A549 (cell line): Measurements from ENCODE around the gene CNKSR1. TPM values are rescaled to one million over a fixed set of nuclear protein-coding genes. Genes with fewer than 3 reads are reported as not detected.

Source experiments
- ATAC-seq, 2 experiments: fragments of 200-7000 bp in 1 of 2; fragments of >200 bp in 1 of 2; cut with Nextera tagmentation in 1 of 2; cut with Tn5 transposase in 1 of 2; 3 replicates each; pipeline versions ENCODE4 v1.8.0 to v1.9.1; 2018 to 2020; ENCODE audit warnings: mild to moderate bottlenecking in 1 of 2, moderate library complexity in 1 of 2
- CTCF ChIA-PET: fragments of 300-600 bp; sonication (Branson Sonifier 250); formaldehyde crosslinking; extraction: SDS; loops from one replicate; lab custom pipeline; 2021; ENCODE audit warnings: antibody characterized with exemption, inconsistent platforms; lab: Yijun Ruan, JAX
- POLR2A ChIA-PET: fragments of 350-600 bp; formaldehyde crosslinking; extraction: SDS; loops from one replicate; lab custom pipeline; 2021; ENCODE audit warnings: antibody characterized with exemption, inconsistent platforms; lab: Yijun Ruan, JAX
- DNase-seq, 2 experiments: peaks; one replicate each; pipeline versions ENCODE4 v3.0.0 to v3.0.0-alpha.2; 2011 to 2016; ENCODE audit warnings: low read depth in 1 of 2, low spot score in 1 of 2
- FAIRE-seq: peaks from 2 replicates; lab custom pipeline; 2011; peaks lifted over from hg19 to GRCh38; lab: Jason Lieb, UNC
- H3K27ac ChIP-seq, 2 experiments: fragments of >200 bp; sonication (Bioruptor Twin); formaldehyde crosslinking; 3 replicates each; pipeline ENCODE4 v1.5.1; 2016 to 2017
- H3K4me1 ChIP-seq: fragments of >200 bp; sonication (Bioruptor Twin); formaldehyde crosslinking; 3 replicates; pipeline ENCODE4 v1.6.1; 2016
- H3K4me2 ChIP-seq: fragments of >200 bp; sonication (Bioruptor Twin); formaldehyde crosslinking; 3 replicates; pipeline ENCODE4 v1.6.1; 2016
- H3K4me3 ChIP-seq: fragments of >200 bp; sonication (Bioruptor Twin); formaldehyde crosslinking; 3 replicates; pipeline ENCODE4 v1.5.1; 2016
- H3K9me3 ChIP-seq: fragments of >200 bp; sonication (Bioruptor Twin); formaldehyde crosslinking; 3 replicates; pipeline ENCODE4 v1.6.1; 2016
- CBX8 ChIP-seq: fragments of 200-600 bp; sonication (generic); IDR thresholded peaks from 2 replicates; pipeline ENCODE4 v1.6.1; 2016
- CHD2 ChIP-seq: fragments of 150-350 bp; IDR thresholded peaks from 2 replicates; pipeline ENCODE4 v1.6.1; 2014; ENCODE audit warnings: low read length; ENCODE audit not compliant: partially characterized antibody
- CHD4 ChIP-seq: fragments of 200-600 bp; sonication (generic); IDR thresholded peaks from 2 replicates; pipeline ENCODE4 v1.6.1; 2016; ENCODE audit warnings: antibody characterized with exemption, mild to moderate bottlenecking, borderline replicate concordance
- EP300 ChIP-seq, 2 experiments: fragments of >200 bp; sonication (Bioruptor Twin); formaldehyde crosslinking; IDR thresholded peaks; 2 replicates in 1 of 2; 3 replicates in 1 of 2; pipeline ENCODE4 v1.6.1; 2016 to 2017
- HOXA7 ChIP-seq: fragments of 250-450 bp; sonication (Bioruptor Pico); IDR thresholded peaks from 2 replicates; pipeline ENCODE4 v1.5.0; 2020; ENCODE audit warnings: mild to moderate bottlenecking, moderate library complexity
- JUN ChIP-seq, 2 experiments: fragments of >200 bp; sonication (Bioruptor Twin); formaldehyde crosslinking; IDR thresholded peaks; 2 replicates in 1 of 2; 3 replicates in 1 of 2; pipeline ENCODE4 v1.6.1; 2016 to 2017
- MAFK ChIP-seq: fragments of 450-650 bp; IDR thresholded peaks from 2 replicates; pipeline ENCODE4 v1.6.1; 2014; ENCODE audit not compliant: partially characterized antibody
- NFE2L2 ChIP-seq: fragments of 150-350 bp; conservative IDR thresholded peaks from 2 replicates; pipeline ENCODE4 v1.6.1; 2014; ENCODE audit warnings: low read length
- PHF8 ChIP-seq: fragments of 200-600 bp; sonication (generic); IDR thresholded peaks from 2 replicates; pipeline ENCODE4 v1.6.1; 2016; ENCODE audit warnings: low read depth, mild to moderate bottlenecking, antibody characterized with exemption, moderate library complexity, borderline replicate concordance
- RAD21 ChIP-seq, 2 experiments: fragments of >200 bp in 1 of 2; sonication (Bioruptor Twin) in 1 of 2; formaldehyde crosslinking in 1 of 2; IDR thresholded peaks in 1 of 2; conservative IDR thresholded peaks in 1 of 2; 2 replicates in 1 of 2; 3 replicates in 1 of 2; pipeline ENCODE4 v1.6.1; 2012 to 2018; ENCODE audit warnings: inconsistent platforms in 1 of 2
- SREBF2 ChIP-seq: fragments of 450-650 bp; IDR thresholded peaks from 2 replicates; pipeline ENCODE4 v1.6.1; 2014; ENCODE audit warnings: mild to moderate bottlenecking, moderate library complexity
- TFCP2L1 ChIP-seq: fragments of 250-450 bp; sonication (Bioruptor Pico); IDR thresholded peaks from 2 replicates; pipeline ENCODE4 v1.5.0; 2021; ENCODE audit warnings: mild to moderate bottlenecking
- ZC3H11A ChIP-seq: fragments of 450-650 bp; IDR thresholded peaks from 2 replicates; pipeline ENCODE4 v1.6.1; 2014; ENCODE audit warnings: antibody characterized with exemption, mild to moderate bottlenecking
- ZSCAN20 ChIP-seq: fragments of 250-450 bp; sonication (Bioruptor Pico); IDR thresholded peaks from 2 replicates; pipeline ENCODE4 v1.8.0; 2022; ENCODE audit warnings: mild to moderate bottlenecking, moderate library complexity
- WGBS: methylation state at CpG from one replicate; pipeline ENCODE4 v1.1.6; 2017; ENCODE audit errors: missing lambda C conversion rate; 5-methylcytosine and 5-hydroxymethylcytosine counted together
- polyA plus RNA-seq, 4 experiments: library from polyadenylated mRNA; depleted of rRNA in 3 of 4; stranded (reverse); fragments of >200 nt; fragmentation: RNase III in 1 of 4; extraction: RNeasy Plus Mini Kit Qiagen cat#74134 plus additional on column Dnase treatment in 1 of 4; gene quantifications; 2 replicates in 3 of 4; 3 replicates in 1 of 4; pipeline ENCODE4 v1.2.3, GENCODE V29; 2011 to 2017
- TF ChIP-seq, protein P1 (sequence below): IDR thresholded peaks from 2 replicates; pipeline ENCODE4 v1.6.1; 2012
- TF ChIP-seq, protein P2 (sequence below): fragments of >200 bp; sonication (Bioruptor Twin); formaldehyde crosslinking; IDR thresholded peaks from 2 replicates; pipeline ENCODE4 v1.6.1; 2016

The CNKSR1 gene
- polyA plus RNA-seq, 2 of the 4 experiments (the other 2 are of a cell fraction): 0.17 to 0.32 TPM

DNA sequence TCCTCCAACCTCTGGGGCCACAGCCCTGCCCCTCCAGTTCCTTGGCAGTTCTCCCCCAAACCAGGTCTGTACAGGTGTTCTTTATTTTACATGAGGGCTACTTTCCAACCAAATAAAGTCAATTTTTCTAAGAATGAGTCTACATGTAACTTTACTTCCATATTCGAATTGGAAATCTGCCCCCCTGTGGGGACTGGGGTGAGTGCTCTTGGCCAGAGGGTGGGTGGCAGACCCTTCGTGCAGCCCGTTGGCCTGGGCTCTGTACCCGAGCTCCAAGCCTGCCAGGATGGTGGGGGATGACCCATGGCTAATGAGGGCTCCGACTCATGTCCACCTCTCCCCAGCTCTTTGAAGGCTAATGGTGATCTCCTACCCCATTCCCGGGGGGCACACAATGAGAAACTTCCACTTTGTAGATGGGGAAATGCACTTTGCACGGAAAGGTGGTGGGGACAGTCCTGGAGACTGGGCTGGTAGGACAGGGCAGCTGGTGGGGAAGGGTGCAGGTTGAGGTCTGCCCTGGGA, 12.5 kb downstream of the CNKSR1 start:
- ATAC-seq: peak in 1 of 2 experiments; percentile 24; a peak in 1 of 6 replicates
- no peak for FAIRE-seq
- ChIA-PET CTCF (interaction anchor here (0.7 to 3.2 kb wide), 7 partner anchors 8 to 201 kb away, joined by 3 to 15 read pairs (median 4); partner anchors contain the start of genes CEP85 and ZNF593), POLR2A (no interaction called here)
- no peak overlapping the region for H3K4me2 ChIP-seq
- DNase-seq: no peak
- TF ChIP-seq NFE2L2 (no peak), EP300 (IDR thresholded peaks at IDR 0.05) (no peak), CHD2 (no peak), RAD21 (conservative IDR thresholded peaks at IDR 0.05 in 1 of 2, IDR thresholded peaks at IDR 0.05 in 1 of 2) (no peak), SREBF2 (no peak)
- TF ChIP-seq, protein P1, sequence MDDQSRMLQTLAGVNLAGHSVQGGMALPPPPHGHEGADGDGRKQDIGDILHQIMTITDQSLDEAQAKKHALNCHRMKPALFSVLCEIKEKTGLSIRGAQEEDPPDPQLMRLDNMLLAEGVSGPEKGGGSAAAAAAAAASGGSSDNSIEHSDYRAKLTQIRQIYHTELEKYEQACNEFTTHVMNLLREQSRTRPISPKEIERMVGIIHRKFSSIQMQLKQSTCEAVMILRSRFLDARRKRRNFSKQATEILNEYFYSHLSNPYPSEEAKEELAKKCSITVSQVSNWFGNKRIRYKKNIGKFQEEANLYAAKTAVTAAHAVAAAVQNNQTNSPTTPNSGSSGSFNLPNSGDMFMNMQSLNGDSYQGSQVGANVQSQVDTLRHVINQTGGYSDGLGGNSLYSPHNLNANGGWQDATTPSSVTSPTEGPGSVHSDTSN: no peak
- TF ChIP-seq, all 56 proteins: peak for 0
- no peak overlapping the region for H3K4me3 ChIP-seq
- no peaks in the 10 kb centered on the region for H3K9me3 ChIP-seq
- no peak overlapping the region for H3K27ac ChIP-seq
- 75% methylated on average over 6 of the region's 7 CpGs for whole genome bisulfite sequencing
- H3K4me1 ChIP-seq: no peaks in the 10 kb centered on the region

- Histone ChIP-seq H3K9me3 (no peaks in the 10 kb centered on the region), H3K4me2 (no peak within 1 kb of the TSS), H3K4me3 (no peak within 1 kb of the TSS), H3K27ac (no peak within 1 kb of the TSS), H3K4me1 (no peaks in the 10 kb centered on the region)
- WGBS: 55% methylated on average over 12 of the region's 16 CpGs
- POLR2A ChIA-PET: no interaction called here
- CTCF ChIA-PET: interaction anchor here (0.7 to 3.2 kb wide), 7 partner anchors 14 to 201 kb away, joined by 3 to 15 read pairs (median 3); partner anchors contain the start of genes CEP85 and ZNF593
- peak; percentile 62 to 81; a peak in 5 of 6 replicates for ATAC-seq
- DNase-seq: peak; percentile 44 to 57
- no peak for FAIRE-seq
- TF ChIP-seq ZC3H11A (no peak), RAD21 (conservative IDR thresholded peaks at IDR 0.05 in 1 of 2, IDR thresholded peaks at IDR 0.05 in 1 of 2) (peak in 1 of 2 experiments; percentile 31; a peak in 1 of 5 replicates), PHF8 (no peak), JUN (IDR thresholded peaks at IDR 0.05) (no peak)
Measured at GRCh38 chr1:26190373-26190987, 13.2 kb downstream of the CNKSR1 start, which contains the start of gene CATSPER4. TSS of gene CATSPER4 (plus strand) at chr1:26190602. CDS start at chr1:26190628, 26 bp downstream.

DNA sequence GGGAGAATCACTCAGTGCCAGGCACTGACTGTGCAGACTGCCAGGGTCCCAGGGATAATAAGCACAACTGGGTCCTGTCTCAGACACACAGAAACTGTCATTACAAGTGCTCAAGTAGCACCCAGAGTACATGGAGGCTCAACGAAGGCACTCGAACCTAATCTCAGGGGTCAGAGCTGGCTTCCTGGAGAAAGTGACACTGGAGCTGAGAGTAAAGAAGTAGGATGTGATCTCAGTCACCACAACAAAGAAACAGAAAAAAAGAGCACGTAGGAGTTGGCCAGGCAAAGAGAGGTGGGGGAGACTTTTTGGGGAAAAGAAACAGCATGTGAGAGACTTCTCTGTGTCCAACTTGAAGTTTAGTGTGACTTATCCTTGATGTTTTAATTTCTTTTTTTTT, 14.4 kb downstream of the CNKSR1 start:
- POLR2A ChIA-PET: no interaction called here
- TF ChIP-seq HOXA7 (CRISPR knock-in tag): no peak
- no peak for TF ChIP-seq TFCP2L1 (CRISPR knock-in tag)
- no peak for TF ChIP-seq CHD4
- TF ChIP-seq ZSCAN20 (CRISPR knock-in tag): no peak
- TF ChIP-seq ZC3H11A: no peak
- TF ChIP-seq, protein P2, sequence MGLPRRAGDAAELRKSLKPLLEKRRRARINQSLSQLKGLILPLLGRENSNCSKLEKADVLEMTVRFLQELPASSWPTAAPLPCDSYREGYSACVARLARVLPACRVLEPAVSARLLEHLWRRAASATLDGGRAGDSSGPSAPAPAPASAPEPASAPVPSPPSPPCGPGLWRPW: no peak
- CTCF ChIA-PET: interaction anchor here (0.7 to 0.9 kb wide), 2 partner anchors 12 to 42 kb away, joined by 3 read pairs; partner anchors contain the start of gene CEP85
- Histone ChIP-seq H3K27ac (no peak overlapping the region), H3K4me3 (no peak overlapping the region), H3K9me3 (no peaks in the 10 kb centered on the region), H3K4me2 (no peak overlapping the region), H3K4me1 (no peaks in the 10 kb centered on the region)
- ATAC-seq (no peak), DNase-seq (no peak), FAIRE-seq (no peak)
- WGBS: 79% methylated on average over 1 of the region's 3 CpGs

DNA sequence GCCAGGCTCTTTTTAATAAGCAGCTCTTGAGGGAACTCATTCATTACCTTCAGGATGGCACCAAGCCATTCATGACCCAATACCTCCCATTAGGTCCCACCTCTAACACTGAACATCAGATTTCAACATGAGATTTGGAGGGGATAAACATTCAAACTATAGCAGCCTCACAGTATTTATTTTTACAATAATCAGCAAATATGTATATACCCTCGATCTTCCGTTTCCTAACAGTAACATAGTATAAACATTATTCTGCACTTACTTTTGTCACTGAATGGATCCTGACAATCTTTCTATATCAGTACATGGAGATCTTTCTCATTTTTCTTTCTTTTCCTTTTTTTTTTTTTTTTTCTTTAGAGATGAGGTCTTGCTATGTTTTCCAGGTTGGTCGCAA, 18.5 kb downstream of the CNKSR1 start:
- ChIA-PET POLR2A (no interaction called here), CTCF (no interaction called here)
- no peak for TF ChIP-seq CBX8
- peak; percentile 29 for TF ChIP-seq MAFK
- H3K4me3 ChIP-seq: no peak overlapping the region
- H3K4me1 ChIP-seq: no peaks in the 10 kb centered on the region
- no peak overlapping the region for H3K27ac ChIP-seq
- no peak for FAIRE-seq
- no peak overlapping the region for H3K4me2 ChIP-seq
- DNase-seq: no peak
- no peaks in the 10 kb centered on the region for H3K9me3 ChIP-seq
- WGBS: 48% methylated on average over 3 of the region's 3 CpGs
- ATAC-seq: no peak
